Measurements from ENCODE around the gene MNDA. TPM values are rescaled to one million over a fixed set of nuclear protein-coding genes. Genes with fewer than 3 reads are reported as not detected.

Gene MNDA
- total and polyA plus RNA-seq, 2 donors (not counting 1 experiment from before 2014, with no cell fraction given) = not detected

GRCh38 chr1:158836038-158836437 is 4.9 kb downstream of the MNDA start:
- no peak overlapping the region for H2AFZ ChIP-seq (ENCODE audit: low read length)
- no peak overlapping the region for H3K4me2 ChIP-seq (ENCODE audit: extremely low read depth, insufficient read depth, low read length)
- no peaks in the 10 kb centered on the region for H3K79me2 ChIP-seq (ENCODE audit: control insufficient read depth, insufficient read depth, low read length)
- H3K27ac ChIP-seq (ENCODE audit: insufficient read depth, low read length) = no peak overlapping the region
- no peak overlapping the region for H3K9ac ChIP-seq (ENCODE audit: insufficient read depth, low read length)
- no peak for DNase-seq (ENCODE audit: low read depth in 2 of 2)
- no peaks in the 10 kb centered on the region for H3K4me1 ChIP-seq (ENCODE audit: control insufficient read depth, extremely low read depth, insufficient read depth, low read length)
- H3K27me3 ChIP-seq (ENCODE audit: control insufficient read depth, insufficient read depth, low read length) = no peaks in the 10 kb centered on the region
- TF ChIP-seq EZH2 (IDR thresholded peaks at IDR 0.05; ENCODE audit: low read length, missing control alignments) (no peak), CTCF (conservative IDR thresholded peaks at IDR 0.05 in 1 of 2, IDR thresholded peaks at IDR 0.05 in 1 of 2; ENCODE audit: low read depth in 1 of 2, low read length in 2 of 2) (no peak)
- H4K20me1 ChIP-seq (ENCODE audit: control insufficient read depth, extremely low read depth, insufficient read depth, low read length) = no peaks in the 10 kb centered on the region
- H3K4me3 ChIP-seq (replicated peaks in 1 of 4; ENCODE audit: control extremely low read depth in 1 of 4, insufficient read depth in 1 of 4, low read depth in 3 of 4, low read length in 4 of 4) = no peak overlapping the region
- H3K36me3 ChIP-seq (ENCODE audit: control insufficient read depth, insufficient read depth, low read length) = no peaks in the 10 kb centered on the region
- H3K9me3 ChIP-seq (ENCODE audit: control insufficient read depth, insufficient read depth, low read depth, low read length) = no peaks in the 10 kb centered on the region

- H3K36me3 ChIP-seq (ENCODE audit: control insufficient read depth, insufficient read depth, low read length) = no peaks in the 10 kb centered on the region
- H3K4me1 ChIP-seq (ENCODE audit: control insufficient read depth, extremely low read depth, insufficient read depth, low read length) = no peaks in the 10 kb centered on the region
- H3K9ac ChIP-seq (ENCODE audit: insufficient read depth, low read length) = no peak overlapping the region
- H3K79me2 ChIP-seq (ENCODE audit: control insufficient read depth, insufficient read depth, low read length) = no peaks in the 10 kb centered on the region
- no peaks in the 10 kb centered on the region for H3K9me3 ChIP-seq (ENCODE audit: control insufficient read depth, insufficient read depth, low read depth, low read length)
- no peak overlapping the region for H3K4me2 ChIP-seq (ENCODE audit: extremely low read depth, insufficient read depth, low read length)
- H3K27me3 ChIP-seq (ENCODE audit: control insufficient read depth, insufficient read depth, low read length) = no peaks in the 10 kb centered on the region
- DNase-seq (ENCODE audit: low read depth in 2 of 2) = no peak
- H3K4me3 ChIP-seq (replicated peaks in 1 of 4; ENCODE audit: control extremely low read depth in 1 of 4, insufficient read depth in 1 of 4, low read depth in 3 of 4, low read length in 4 of 4) = no peak overlapping the region
- no peak overlapping the region for H3K27ac ChIP-seq (ENCODE audit: insufficient read depth, low read length)
- TF ChIP-seq EZH2 (IDR thresholded peaks at IDR 0.05; ENCODE audit: low read length, missing control alignments) = no peak
- H4K20me1 ChIP-seq (ENCODE audit: control insufficient read depth, extremely low read depth, insufficient read depth, low read length) = no peaks in the 10 kb centered on the region
- H2AFZ ChIP-seq (ENCODE audit: low read length) = no peak overlapping the region
Measured at GRCh38 chr1:158838660-158839059, 7.5 kb downstream of the MNDA start.

- no peak overlapping the region for H3K4me2 ChIP-seq (ENCODE audit: extremely low read depth, insufficient read depth, low read length)
- H3K4me1 ChIP-seq (ENCODE audit: control insufficient read depth, extremely low read depth, insufficient read depth, low read length) = no peaks in the 10 kb centered on the region
- H3K9ac ChIP-seq (ENCODE audit: insufficient read depth, low read length) = no peak overlapping the region
- no peaks in the 10 kb centered on the region for H3K9me3 ChIP-seq (ENCODE audit: control insufficient read depth, insufficient read depth, low read depth, low read length)
- TF ChIP-seq CTCF (conservative IDR thresholded peaks at IDR 0.05 in 1 of 2, IDR thresholded peaks at IDR 0.05 in 1 of 2; ENCODE audit: low read depth in 1 of 2, low read length in 2 of 2) = no peak
- TF ChIP-seq EZH2 (IDR thresholded peaks at IDR 0.05; ENCODE audit: low read length, missing control alignments) = no peak
- no peak for DNase-seq (ENCODE audit: low read depth in 2 of 2)
- H3K27ac ChIP-seq (ENCODE audit: insufficient read depth, low read length) = no peak overlapping the region
- H4K20me1 ChIP-seq (ENCODE audit: control insufficient read depth, extremely low read depth, insufficient read depth, low read length) = no peaks in the 10 kb centered on the region
- no peak overlapping the region for H3K4me3 ChIP-seq (replicated peaks in 1 of 4; ENCODE audit: control extremely low read depth in 1 of 4, insufficient read depth in 1 of 4, low read depth in 3 of 4, low read length in 4 of 4)
- no peaks in the 10 kb centered on the region for H3K79me2 ChIP-seq (ENCODE audit: control insufficient read depth, insufficient read depth, low read length)
- no peaks in the 10 kb centered on the region for H3K27me3 ChIP-seq (ENCODE audit: control insufficient read depth, insufficient read depth, low read length)
- no peak overlapping the region for H2AFZ ChIP-seq (ENCODE audit: low read length)
- H3K36me3 ChIP-seq (ENCODE audit: control insufficient read depth, insufficient read depth, low read length) = no peaks in the 10 kb centered on the region
Measured at GRCh38 chr1:158839566-158839965, 8.4 kb downstream of the MNDA start.
